Testis (tissue), 2 donors: Measurements from ENCODE around the gene SLC6A12.

Source experiments
- CTCF ChIP-seq, 3 experiments: fragments of 450-650 bp in 2 of 3; fragments of 200-600 bp in 1 of 3; sonication (generic) in 1 of 3; IDR thresholded peaks; one replicate each; pipeline ENCODE4 v1.5.1; 2016 to 2019; ENCODE audit warnings: antibody characterized with exemption in 3 of 3, mild to moderate bottlenecking in 2 of 3, moderate library complexity in 1 of 3
- POLR2A ChIP-seq: fragments of 450-650 bp; IDR thresholded peaks from one replicate; pipeline ENCODE4 v1.6.1; 2017; ENCODE audit warnings: antibody characterized with exemption, mild to moderate bottlenecking, moderate library complexity

DNA sequence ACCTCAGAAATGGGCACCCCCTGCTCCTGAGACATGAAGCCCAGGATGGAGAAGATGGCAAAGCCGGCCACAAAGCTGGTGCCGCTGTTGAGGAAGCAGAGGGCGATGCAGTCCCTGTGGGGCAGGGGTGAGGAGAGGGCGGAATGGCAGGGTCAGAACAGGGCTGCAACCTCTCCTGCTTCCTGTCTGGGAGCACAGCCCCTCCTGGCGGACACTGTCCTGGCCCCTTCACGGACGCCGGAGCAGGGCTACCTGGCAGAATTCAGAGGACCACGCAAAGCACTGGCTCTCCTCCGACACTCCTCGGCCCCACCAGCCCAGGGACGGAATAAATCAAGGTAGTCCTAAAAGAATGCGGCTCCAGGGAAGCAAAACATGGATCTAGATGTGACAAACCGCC lies 12.4 kb upstream of the SLC6A12 start:
- TF ChIP-seq CTCF (IDR thresholded peaks at IDR 0.05) (no peak), POLR2A (no peak)
